Left ventricle myocardium inferior (tissue), 1 donor: Measurements from ENCODE around the gene FGF1. TPM values are rescaled to one million over a fixed set of nuclear protein-coding genes. Genes with fewer than 3 reads are reported as not detected.

Experiments
- DNase-seq: peaks from one replicate; pipeline ENCODE4 v3.0.0-alpha.2; 2020
- H3K27ac ChIP-seq: fragments of 200-600 bp; replicated peaks from 2 replicates; pipeline ENCODE4 v1.8.0; 2021
- H3K27me3 ChIP-seq: fragments of 200-600 bp; 2 replicates; pipeline ENCODE4 v1.8.0; 2021; ENCODE audit warnings: low read depth
- H3K36me3 ChIP-seq: fragments of 200-600 bp; 2 replicates; pipeline ENCODE4 v1.8.0; 2021
- H3K4me1 ChIP-seq: fragments of 200-600 bp; 2 replicates; pipeline ENCODE4 v1.8.0; 2021
- H3K4me3 ChIP-seq: fragments of 200-600 bp; 2 replicates; pipeline ENCODE4 v1.8.0; 2021; ENCODE audit warnings: mild to moderate bottlenecking, moderate library complexity
- H3K9me3 ChIP-seq: fragments of 200-600 bp; replicated peaks from 2 replicates; pipeline ENCODE4 v1.8.0; 2021
- CTCF ChIP-seq: fragments of 200-600 bp; IDR thresholded peaks from 2 replicates; pipeline ENCODE4 v1.8.0; 2021; ENCODE audit warnings: antibody characterized with exemption, mild to moderate bottlenecking, borderline replicate concordance
- intact Hi-C: fragments of 100-400 bp; cut with micrococcal nuclease; formaldehyde crosslinking; loops from one replicate; pipeline ENCODE4 v1.11.0; 2022
- total RNA-seq: library from RNA; stranded (reverse); fragmentation: NEBNext Ultra II Directional; extraction: Animal tissue kit (Norgen Biotek cat#: 25700); gene quantifications from one replicate; pipeline ENCODE4 v1.2.1, GENCODE V29; 2021
- donor health status: DM: no; HTN: yes; CAD: no; lungs with severe emphysema.

The FGF1 gene
- total RNA-seq, 1 donor from 2014 or later, result 59.9 TPM

- intact Hi-C loops, result no loop called here
- TF ChIP-seq CTCF, result no peak
- H3K27ac ChIP-seq, result peak overlapping the region; percentile 43
- no peaks in the 10 kb centered on the region for H3K27me3 ChIP-seq
- no peak for DNase-seq
- H3K36me3 ChIP-seq, result no peaks in the 10 kb centered on the region
- H3K9me3 ChIP-seq, result no peaks in the 10 kb centered on the region
- H3K4me1 ChIP-seq, result peaks cover 53% of the 10 kb centered on the region
- no peak overlapping the region for H3K4me3 ChIP-seq
Observed at GRCh38 chr5:142643634-142644033, 42.3 kb downstream of the FGF1 start.

GRCh38 chr5:142642427-142642826, 43.5 kb downstream of the FGF1 start:
- H3K4me1 ChIP-seq, result peaks cover 60% of the 10 kb centered on the region
- no peak for TF ChIP-seq CTCF
- no peaks in the 10 kb centered on the region for H3K36me3 ChIP-seq
- no peak overlapping the region for H3K4me3 ChIP-seq
- intact Hi-C loops, result no loop called here
- no peaks in the 10 kb centered on the region for H3K9me3 ChIP-seq
- no peak for DNase-seq
- H3K27ac ChIP-seq, result no peak overlapping the region
- no peaks in the 10 kb centered on the region for H3K27me3 ChIP-seq

- intact Hi-C loops, result no loop called here
- Histone ChIP-seq H3K36me3 (no peaks in the 10 kb centered on the region), H3K27me3 (no peaks in the 10 kb centered on the region), H3K27ac (no peak overlapping the region), H3K9me3 (no peaks in the 10 kb centered on the region), H3K4me3 (no peak overlapping the region), H3K4me1 (peaks cover 67% of the 10 kb centered on the region)
- no peak for DNase-seq
- no peak for TF ChIP-seq CTCF
Observed at GRCh38 chr5:142641711-142642110, 44.2 kb downstream of the FGF1 start.

- H3K4me1 ChIP-seq, result peaks cover 67% of the 10 kb centered on the region
- H3K27ac ChIP-seq, result no peak overlapping the region
- TF ChIP-seq CTCF, result no peak
- intact Hi-C loops, result no loop called here
- H3K27me3 ChIP-seq, result no peaks in the 10 kb centered on the region
- no peaks in the 10 kb centered on the region for H3K36me3 ChIP-seq
- no peaks in the 10 kb centered on the region for H3K9me3 ChIP-seq
- no peak for DNase-seq
- no peak overlapping the region for H3K4me3 ChIP-seq
Observed at GRCh38 chr5:142640316-142641005, 45.4 kb downstream of the FGF1 start.

- no peak overlapping the region for H3K27ac ChIP-seq
- no peak for DNase-seq
- no peaks in the 10 kb centered on the region for H3K27me3 ChIP-seq
- H3K9me3 ChIP-seq, result no peaks in the 10 kb centered on the region
- H3K4me1 ChIP-seq, result peaks cover 58% of the 10 kb centered on the region
- H3K4me3 ChIP-seq, result no peak overlapping the region
- H3K36me3 ChIP-seq, result no peaks in the 10 kb centered on the region
- TF ChIP-seq CTCF, result no peak
- intact Hi-C loops, result no loop called here
Observed at GRCh38 chr5:142639455-142639854, 46.4 kb downstream of the FGF1 start.
